Raji (cell line): ENCODE results near the gene SCN10A.

Experiments used
- POLR2A ChIP-seq: IDR thresholded peaks from 2 replicates; pipeline ENCODE4 v1.6.1; 2011; ENCODE audit warnings: low read depth, low read length, control low read depth; ENCODE audit not compliant: insufficient read depth

The SCN10A gene

DNA sequence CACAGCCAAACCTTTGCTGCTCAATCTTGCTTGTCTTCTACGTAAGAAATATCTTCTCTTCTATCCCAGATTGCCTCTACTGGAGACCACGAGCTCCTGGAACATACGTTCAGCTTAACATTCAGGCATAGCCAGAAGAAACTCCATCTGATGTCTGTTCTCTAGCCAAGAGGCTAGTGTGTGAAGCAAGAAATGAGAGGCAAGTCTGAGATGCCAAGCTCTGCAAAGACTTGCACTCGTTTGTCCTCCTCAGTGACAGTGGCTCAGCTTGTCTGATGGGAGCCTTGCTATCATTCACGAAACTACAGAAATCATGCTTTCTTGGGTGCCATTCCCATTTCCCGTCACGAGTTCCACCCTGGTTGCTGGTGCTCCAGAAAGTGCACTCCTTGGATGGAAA is at the start of gene SCN10A:
SCN10A (minus strand) TSS at position 192 of the 400 bp plus-strand sequence. CDS start 22,207 bp downstream, outside the sequence.
- no peak for TF ChIP-seq POLR2A

DNA sequence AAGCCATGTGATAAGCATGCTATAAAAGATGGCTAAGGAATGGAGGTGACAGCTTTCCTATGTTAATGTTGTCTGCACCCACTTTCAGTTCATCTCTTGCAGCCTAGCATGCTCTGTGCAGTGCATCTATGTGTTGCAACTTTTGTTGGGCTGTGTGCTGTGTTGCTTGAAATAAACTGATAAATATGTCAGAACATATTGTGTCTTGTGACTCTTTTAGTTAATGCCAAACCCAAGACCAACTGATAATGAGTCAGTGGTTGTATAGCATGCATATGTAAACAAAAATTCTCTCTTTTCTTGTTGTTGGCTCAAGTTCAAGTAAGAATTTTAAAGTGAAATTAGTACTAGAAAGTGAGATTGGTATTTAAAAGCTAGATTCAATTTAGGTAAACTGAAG is 37.0 kb upstream of the SCN10A start:
- TF ChIP-seq POLR2A: no peak

GRCh38 chr3:38843898-38844297 is 27.9 kb upstream of the SCN10A start:
- no peak for TF ChIP-seq POLR2A

DNA sequence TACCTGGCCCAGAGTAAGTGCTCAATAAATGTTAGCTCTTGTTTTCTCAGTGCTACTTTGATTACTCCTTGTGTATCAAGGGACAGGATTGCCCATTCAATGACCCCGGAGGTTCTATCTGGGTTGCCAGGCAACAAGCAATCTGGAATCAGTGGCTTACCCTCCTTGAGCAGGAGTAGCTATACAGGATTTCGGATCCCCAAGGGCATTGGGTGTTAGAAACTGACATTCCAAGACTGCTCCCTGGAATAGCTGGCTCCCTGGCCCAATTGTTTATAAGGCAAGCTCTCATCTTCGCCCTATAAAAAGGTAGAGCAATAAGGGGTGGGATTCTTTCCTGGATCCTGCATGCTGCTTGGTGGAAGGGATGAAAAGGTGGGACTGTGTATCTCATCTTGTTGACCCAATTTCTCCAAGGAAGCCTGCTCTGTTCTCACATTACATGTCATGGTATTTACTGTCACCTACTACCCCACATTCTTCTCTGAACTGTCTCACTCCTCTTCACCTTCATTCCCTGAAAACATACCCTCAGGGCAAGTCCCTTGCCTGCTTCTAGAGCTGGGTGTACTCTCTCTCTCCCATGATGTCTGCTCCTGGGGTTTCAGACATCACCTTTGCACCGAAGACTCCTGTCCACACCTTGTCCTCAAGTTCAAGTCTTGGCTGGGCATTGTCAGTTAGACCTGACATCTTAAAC is 26.4 kb upstream of the SCN10A start:
- no peak for TF ChIP-seq POLR2A

DNA sequence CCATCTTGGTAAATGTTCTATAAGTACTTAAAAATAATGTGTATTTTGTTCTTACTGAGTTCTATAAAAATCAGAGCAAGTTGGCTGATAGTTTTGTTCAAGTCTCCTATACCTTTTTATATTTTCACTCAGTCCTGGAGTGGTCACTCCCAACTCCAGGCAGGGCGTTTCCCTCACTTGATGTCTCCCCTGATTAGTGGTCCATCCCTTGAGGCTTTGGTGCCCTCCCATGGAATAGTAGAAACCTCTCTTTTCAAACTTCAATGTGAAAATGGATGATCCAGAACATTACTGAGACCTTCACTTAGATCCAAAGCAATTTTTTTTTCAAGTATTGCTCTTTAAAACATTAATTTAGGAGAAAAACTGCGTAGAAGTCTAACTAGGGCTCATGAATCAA is 25.0 kb upstream of the SCN10A start:
- TF ChIP-seq POLR2A: no peak

DNA sequence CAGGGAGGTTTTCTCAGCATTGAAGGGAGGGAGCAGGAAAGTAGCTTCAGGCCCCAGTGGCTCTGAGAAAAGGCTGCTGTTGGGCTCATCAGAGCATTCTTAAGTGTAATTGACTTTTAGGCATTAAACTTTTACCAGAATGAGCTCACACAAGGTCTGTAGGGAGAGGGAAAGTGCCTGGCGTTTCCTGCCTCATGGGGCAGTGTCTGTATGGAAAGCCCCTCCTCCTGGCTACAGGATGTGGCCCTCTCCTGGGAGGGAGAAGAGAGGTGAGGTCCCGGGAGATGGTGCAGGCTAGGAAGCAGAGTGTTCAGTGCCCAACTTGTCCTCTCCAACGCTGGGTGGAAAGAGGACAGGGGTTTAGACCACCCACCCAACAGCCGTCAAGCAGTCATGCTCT is 21.3 kb upstream of the SCN10A start:
- no peak for TF ChIP-seq POLR2A

DNA sequence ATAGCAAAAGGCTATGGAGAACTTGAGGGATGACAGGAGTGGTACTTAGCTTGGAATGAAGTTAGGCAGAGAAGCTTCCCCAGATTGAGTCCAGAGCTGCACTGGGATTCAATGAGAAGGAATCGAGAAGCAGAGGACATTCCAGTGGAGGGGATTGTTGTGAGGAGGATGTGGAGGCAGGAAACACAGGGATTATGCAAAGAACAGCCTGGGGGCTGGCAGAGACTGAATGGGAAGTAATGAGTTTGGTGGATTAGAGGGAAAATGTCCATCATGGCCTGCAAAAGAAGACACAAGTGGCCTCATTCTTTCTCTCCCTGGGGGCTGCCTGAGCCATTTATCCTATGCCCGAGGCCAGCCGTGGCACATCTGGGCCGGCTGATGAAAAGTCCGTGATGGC is 20.5 kb upstream of the SCN10A start:
- no peak for TF ChIP-seq POLR2A

DNA sequence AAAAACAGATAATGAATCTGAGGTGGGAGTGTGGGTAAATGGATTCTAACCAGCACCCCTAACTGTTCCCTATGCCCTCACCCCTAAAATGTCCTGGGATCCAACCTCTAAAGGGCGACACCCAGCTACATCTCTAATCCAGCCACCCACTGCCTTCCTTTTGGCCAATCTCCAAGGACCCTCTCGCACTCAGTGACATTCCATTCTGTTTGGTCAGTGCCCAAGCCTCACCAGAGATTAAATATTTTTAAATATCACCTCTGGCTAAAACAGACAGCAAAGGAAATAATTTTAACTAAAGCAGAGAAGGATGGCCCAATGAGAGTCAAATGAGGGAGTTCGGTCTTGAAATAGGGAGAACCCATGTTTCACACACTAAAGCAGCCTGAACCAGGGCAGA is 19.9 kb upstream of the SCN10A start:
- TF ChIP-seq POLR2A: no peak

DNA sequence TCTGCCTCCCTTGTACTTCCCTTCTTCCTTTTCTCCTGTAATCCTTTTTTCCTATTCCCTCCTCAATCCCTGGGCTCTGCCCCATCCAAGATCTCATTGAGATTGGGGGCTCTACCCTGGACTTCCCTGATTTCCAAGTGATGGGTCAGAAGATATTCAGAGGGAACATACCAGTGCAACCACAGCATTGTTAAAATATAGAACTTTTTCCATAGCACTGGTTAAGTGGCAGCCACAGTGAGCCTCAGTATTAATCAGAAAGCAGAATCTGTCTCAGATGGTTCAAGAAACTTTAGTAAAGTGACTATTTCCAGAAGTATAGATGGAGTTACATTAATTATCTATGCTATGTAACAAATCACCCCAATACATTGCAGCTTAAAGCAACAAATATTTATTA is 18.7 kb upstream of the SCN10A start:
- TF ChIP-seq POLR2A: no peak

DNA sequence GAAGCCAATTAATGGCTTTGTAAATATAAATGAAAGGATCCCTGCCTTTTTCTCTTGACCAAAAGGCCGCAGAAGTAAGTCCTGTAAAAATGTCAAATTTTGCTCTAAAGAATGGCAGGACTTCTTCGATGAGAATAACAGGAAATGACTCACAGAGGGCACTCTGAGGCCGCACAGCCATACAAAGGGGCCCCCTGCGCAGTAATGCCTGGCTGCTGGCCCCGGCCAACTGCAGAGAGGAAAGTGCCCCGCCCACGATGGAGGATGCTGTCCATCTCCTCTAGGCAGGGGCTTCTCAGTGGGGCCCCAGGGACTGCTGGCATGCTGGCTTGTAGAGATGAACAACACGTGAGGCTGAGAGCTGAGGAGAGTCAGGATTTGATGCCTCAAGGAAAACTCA is 18.1 kb upstream of the SCN10A start:
- no peak for TF ChIP-seq POLR2A

DNA sequence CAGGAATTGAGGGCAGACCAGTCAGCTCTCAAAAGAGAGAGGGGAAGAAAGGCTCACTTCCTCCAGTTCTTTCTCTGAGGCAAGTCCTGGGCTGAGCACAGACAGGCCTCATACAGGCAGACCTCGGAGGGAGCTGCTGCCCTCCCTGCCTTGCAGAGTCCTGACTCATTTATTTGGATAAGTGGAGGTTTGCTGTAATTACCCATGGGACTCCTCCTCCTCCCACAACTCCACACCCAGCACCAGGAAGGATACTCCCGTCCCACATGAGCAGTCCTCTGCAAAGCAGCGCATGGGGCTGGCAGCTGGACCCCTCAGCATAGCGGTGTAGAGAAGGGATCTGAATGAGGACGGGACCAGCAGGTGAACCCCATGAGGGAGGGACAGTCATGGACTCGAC is 13.4 kb upstream of the SCN10A start:
- TF ChIP-seq POLR2A: no peak

DNA sequence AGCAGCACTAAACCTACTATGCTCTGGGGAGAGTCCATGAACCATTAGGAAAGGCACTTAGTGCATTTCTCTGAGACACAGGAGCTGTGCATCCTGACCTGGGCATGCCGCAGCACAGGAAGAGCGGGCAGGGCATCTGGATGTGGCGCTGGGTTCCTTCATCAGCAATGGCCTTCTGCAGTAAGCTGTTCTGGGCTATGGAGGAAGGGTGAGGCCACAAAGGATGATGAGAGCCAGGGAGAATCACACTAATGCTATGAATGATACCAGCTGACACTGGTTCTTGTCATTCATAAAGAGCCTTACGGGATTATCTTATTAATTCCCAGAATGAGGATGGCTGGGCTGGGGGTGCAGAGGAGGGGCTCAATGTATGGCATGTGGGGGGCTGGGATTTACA is 12.7 kb upstream of the SCN10A start:
- no peak for TF ChIP-seq POLR2A

DNA sequence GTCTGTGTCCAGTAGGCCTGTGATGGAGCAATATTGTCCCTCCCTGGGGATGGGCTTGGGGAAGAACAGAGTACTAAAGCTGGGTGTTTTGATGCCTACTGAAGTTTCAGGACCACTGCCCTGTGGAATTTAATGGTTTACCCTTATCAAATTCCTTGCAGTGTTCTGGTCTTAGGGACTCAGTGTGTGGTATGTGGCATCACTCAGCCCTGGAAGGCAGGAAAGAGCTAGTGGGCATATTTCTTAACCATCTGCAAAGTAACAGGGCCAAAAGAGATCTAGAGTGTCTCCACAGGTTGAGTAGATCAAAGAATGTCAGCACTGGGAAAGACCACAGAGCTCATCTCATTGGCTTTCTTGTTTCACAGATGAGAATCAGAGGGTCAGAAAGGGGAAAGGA is 11.8 kb upstream of the SCN10A start:
- TF ChIP-seq POLR2A: no peak

DNA sequence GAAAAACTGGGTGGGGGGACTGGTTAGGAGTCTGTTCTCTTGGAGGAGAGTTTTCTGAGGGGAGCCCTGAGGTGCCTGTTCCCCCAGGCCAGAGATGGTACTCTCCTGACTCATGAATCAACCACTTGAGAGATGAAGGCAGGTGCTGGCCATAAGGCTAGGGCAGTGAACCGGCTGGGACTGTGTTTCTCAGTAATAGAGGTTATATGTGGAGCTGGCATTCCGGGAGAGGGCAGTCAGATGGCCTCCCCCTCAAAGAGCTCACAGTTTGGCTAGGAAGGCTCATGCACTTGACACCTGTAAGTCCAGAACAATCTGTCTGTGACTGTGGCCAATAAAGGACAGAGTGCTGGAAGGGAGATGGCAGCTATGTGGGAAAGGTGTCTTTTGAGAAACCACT is 10.0 kb upstream of the SCN10A start:
- no peak for TF ChIP-seq POLR2A

- no peak for TF ChIP-seq POLR2A
Measured at GRCh38 chr3:38824349-38824748, 8.3 kb upstream of the SCN10A start.

- TF ChIP-seq POLR2A: no peak
Measured at GRCh38 chr3:38823722-38824121, 7.7 kb upstream of the SCN10A start.

- no peak for TF ChIP-seq POLR2A
Measured at GRCh38 chr3:38823186-38823585, 7.2 kb upstream of the SCN10A start.
